Measurements from ENCODE around the gene IRF9. TPM values are rescaled to one million over a fixed set of nuclear protein-coding genes. Genes with fewer than 3 reads are reported as not detected.

The IRF9 gene
- total and polyA plus RNA-seq, 2 of the 13 experiments (the other 11 are each of a cell fraction or from before 2014, with no cell fraction given), result 14.9 to 49.7 TPM

GRCh38 chr14:24162093-24162492 is 1.0 kb downstream of the IRF9 start (continued):
- 0 out of 2 replicates have a peak, but pooled peaks have one; percentile 32 for TF ChIP-seq MTA1 (CRISPR knock-in tag; IDR thresholded peaks at IDR 0.05; ENCODE audit: borderline replicate concordance)
- no peak for TF ChIP-seq ZNF652 (CRISPR knock-in tag; IDR thresholded peaks at IDR 0.05; ENCODE audit: borderline replicate concordance, low read depth)
- no peak for TF ChIP-seq DMTF1 (CRISPR knock-in tag; IDR thresholded peaks at IDR 0.05)
- no peak for TF ChIP-seq MBD4 (IDR thresholded peaks at IDR 0.05; ENCODE audit: borderline replicate concordance, low read length)
- TF ChIP-seq ATAD3A (CRISPR knock-in tag; IDR thresholded peaks at IDR 0.05), result 0 out of 2 replicates have a peak, but pooled peaks have one; percentile 74
- peak; percentile 23; the same call in 1 of the 2 replicates for TF ChIP-seq SKIL (CRISPR knock-in tag; IDR thresholded peaks at IDR 0.05; ENCODE audit: borderline replicate concordance)
- 0 out of 2 replicates have a peak, but pooled peaks have one; percentile 20 for TF ChIP-seq ZBTB46 (CRISPR knock-in tag; IDR thresholded peaks at IDR 0.05; ENCODE audit: borderline replicate concordance)
- no peak for TF ChIP-seq AKNA (CRISPR knock-in tag; IDR thresholded peaks at IDR 0.05; ENCODE audit: borderline replicate concordance)
- no peak for TF ChIP-seq EP300 (IDR thresholded peaks at IDR 0.05; ENCODE audit: low read depth in 2 of 2, low read length in 2 of 2)
- TF ChIP-seq EP300 (CRISPR knock-in tag; IDR thresholded peaks at IDR 0.05; ENCODE audit: borderline replicate concordance), result 0 out of 2 replicates have a peak, but pooled peaks have one; percentile 10

All from HepG2 (cell line).